ENCODE results near the gene ECE1.

DNA sequence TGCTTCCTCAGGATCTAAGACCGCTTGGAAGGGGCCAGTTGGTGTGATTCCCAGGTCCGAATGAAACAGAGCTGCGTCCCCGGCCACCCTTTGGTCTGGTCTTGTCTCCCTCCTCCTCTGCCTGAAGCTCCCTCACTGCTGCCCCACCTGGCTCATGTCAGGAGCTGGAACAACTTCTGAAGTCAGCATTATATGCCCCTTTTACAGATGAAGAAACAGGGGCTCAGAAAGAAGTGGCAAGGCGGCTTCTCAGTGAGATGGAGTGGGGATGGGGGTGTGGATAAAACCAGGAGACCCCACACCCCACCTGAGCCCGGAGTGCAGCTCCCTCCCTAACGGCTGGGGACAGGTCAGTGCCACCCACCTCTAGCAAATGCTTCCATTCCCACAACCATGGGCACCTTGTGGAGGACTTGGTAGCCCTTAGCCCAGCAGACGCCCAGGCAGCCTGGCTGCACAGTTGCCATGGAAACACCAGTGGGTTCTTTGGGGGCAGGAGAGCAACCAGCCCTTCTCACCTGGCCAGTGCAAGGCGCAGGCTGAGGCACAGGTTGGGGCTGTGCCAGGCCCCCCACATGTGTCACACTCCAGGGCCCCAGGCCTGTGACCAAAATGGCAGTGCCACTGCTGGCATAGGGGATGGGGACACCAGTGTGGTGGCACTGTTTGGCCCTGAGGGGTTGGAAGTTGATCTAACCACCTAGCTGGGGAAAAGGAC is 31.9 kb upstream of the ECE1 start:
- TF ChIP-seq, protein P1, sequence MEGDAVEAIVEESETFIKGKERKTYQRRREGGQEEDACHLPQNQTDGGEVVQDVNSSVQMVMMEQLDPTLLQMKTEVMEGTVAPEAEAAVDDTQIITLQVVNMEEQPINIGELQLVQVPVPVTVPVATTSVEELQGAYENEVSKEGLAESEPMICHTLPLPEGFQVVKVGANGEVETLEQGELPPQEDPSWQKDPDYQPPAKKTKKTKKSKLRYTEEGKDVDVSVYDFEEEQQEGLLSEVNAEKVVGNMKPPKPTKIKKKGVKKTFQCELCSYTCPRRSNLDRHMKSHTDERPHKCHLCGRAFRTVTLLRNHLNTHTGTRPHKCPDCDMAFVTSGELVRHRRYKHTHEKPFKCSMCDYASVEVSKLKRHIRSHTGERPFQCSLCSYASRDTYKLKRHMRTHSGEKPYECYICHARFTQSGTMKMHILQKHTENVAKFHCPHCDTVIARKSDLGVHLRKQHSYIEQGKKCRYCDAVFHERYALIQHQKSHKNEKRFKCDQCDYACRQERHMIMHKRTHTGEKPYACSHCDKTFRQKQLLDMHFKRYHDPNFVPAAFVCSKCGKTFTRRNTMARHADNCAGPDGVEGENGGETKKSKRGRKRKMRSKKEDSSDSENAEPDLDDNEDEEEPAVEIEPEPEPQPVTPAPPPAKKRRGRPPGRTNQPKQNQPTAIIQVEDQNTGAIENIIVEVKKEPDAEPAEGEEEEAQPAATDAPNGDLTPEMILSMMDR (IDR thresholded peaks at IDR 0.05; ENCODE audit: low read length) = no peak
- TF ChIP-seq EZH2 (IDR thresholded peaks at IDR 0.05; ENCODE audit: borderline replicate concordance, low read length) = no peak
